GM12878 (cell line): ENCODE data around the gene SYNPR. TPM values are rescaled to one million over a fixed set of nuclear protein-coding genes. Genes with fewer than 3 reads are reported as not detected.

Source experiments
- ATAC-seq: fragments of 200-7000 bp; cut with Tn5 transposase; 3 replicates; pipeline ENCODE4 v1.9.1; 2020; ENCODE audit warnings: mild to moderate bottlenecking, moderate library complexity
- BruUV-seq: library from RNA; stranded (reverse); fragments of 400-500 nt; replicated peaks from 2 replicates; lab custom pipeline; 2021; lab: Mats Ljungman, UMichigan
- CTCF ChIA-PET: fragments of 300-600 bp; sonication (Branson Sonifier 250); formaldehyde crosslinking; extraction: SDS; loops from one replicate; lab custom pipeline; 2021; ENCODE audit warnings: inconsistent platforms; lab: Yijun Ruan, JAX
- POLR2A ChIA-PET: fragments of 350-600 bp; formaldehyde crosslinking; extraction: SDS; loops from one replicate; lab custom pipeline; 2021; ENCODE audit warnings: inconsistent platforms; lab: Charles Lee
- RAD21 ChIA-PET: fragments of 300-600 bp; sonication (Branson Sonifier 250); formaldehyde crosslinking; loops from one replicate; lab custom pipeline; 2023; ENCODE audit warnings: antibody characterized with exemption; ENCODE audit not compliant: unreplicated experiment; lab: Charles Lee
- SMC1A ChIA-PET: fragments of 300-600 bp; sonication (Branson Sonifier 250); formaldehyde crosslinking; loops from one replicate; lab custom pipeline; 2023; ENCODE audit not compliant: unreplicated experiment, uncharacterized antibody; lab: Charles Lee
- DNase-seq: peaks from one replicate; pipeline ENCODE4 v3.0.0-alpha.2; 2011; ENCODE audit warnings: low read depth, low spot score
- FAIRE-seq: peaks from 3 replicates; lab custom pipeline; 2011; peaks lifted over from hg19 to GRCh38; lab: Jason Lieb, UNC
- H2AFZ ChIP-seq: 2 replicates; pipeline ENCODE4 v1.6.0; 2011; ENCODE audit warnings: low read depth, low read length, control low read depth; ENCODE audit not compliant: control insufficient read depth
- H3K27ac ChIP-seq: 2 replicates; pipeline ENCODE4 v1.5.1; 2011; ENCODE audit warnings: control low read depth; ENCODE audit not compliant: control insufficient read depth, insufficient read depth
- H3K27me3 ChIP-seq, 2 experiments: replicated peaks in 1 of 2; 2 replicates each; pipeline versions ENCODE4 v1.6.0 to v1.6.1; 2011; ENCODE audit warnings: low read length in 1 of 2; ENCODE audit not compliant: control insufficient read depth in 2 of 2, insufficient read depth in 2 of 2
- H3K36me3 ChIP-seq, 2 experiments: 2 replicates each; pipeline ENCODE4 v1.5.1; 2011; ENCODE audit warnings: low read length in 1 of 2; ENCODE audit not compliant: control insufficient read depth in 2 of 2, insufficient read depth in 2 of 2
- H3K4me1 ChIP-seq: 2 replicates; pipeline ENCODE4 v1.6.1; 2011; ENCODE audit warnings: mild to moderate bottlenecking, low read length, moderate library complexity, mixed read lengths; ENCODE audit not compliant: control insufficient read depth, insufficient read depth
- H3K4me2 ChIP-seq: 2 replicates; pipeline ENCODE4 v1.6.0; 2011; ENCODE audit warnings: control low read depth; ENCODE audit not compliant: control insufficient read depth, insufficient read depth
- H3K4me3 ChIP-seq: fragments of 200-600 bp; sonication (generic); 2 replicates; pipeline ENCODE4 v1.5.1; 2016
- H3K79me2 ChIP-seq: 2 replicates; pipeline ENCODE4 v1.6.0; 2011; ENCODE audit warnings: low read length; ENCODE audit not compliant: control insufficient read depth, insufficient read depth
- H3K9ac ChIP-seq: 2 replicates; pipeline ENCODE4 v1.8.0; 2011; ENCODE audit warnings: low read length, control low read depth, mixed read lengths; ENCODE audit not compliant: control insufficient read depth, insufficient read depth
- H3K9me3 ChIP-seq: replicated peaks from 3 replicates; pipeline ENCODE4 v1.5.1; 2011; ENCODE audit warnings: mild to moderate bottlenecking, low read length; ENCODE audit not compliant: control insufficient read depth, insufficient read depth
- H4K20me1 ChIP-seq: 2 replicates; pipeline ENCODE4 v1.6.0; 2011; ENCODE audit not compliant: control insufficient read depth, insufficient read depth
- CUX1 ChIP-seq: IDR thresholded peaks from 2 replicates; pipeline ENCODE4 v1.6.1; 2012; ENCODE audit warnings: improper control_type of control experiment, low read depth, low read length; ENCODE audit not compliant: insufficient replicate concordance
- WGBS: methylation state at CpG from one replicate; pipeline ENCODE4 v1.1.6; 2016; ENCODE audit warnings: low lambda C conversion rate; ENCODE audit not compliant: insufficient replicate concordance, insufficient coverage; ENCODE audit errors: missing lambda C conversion rate; 5-methylcytosine and 5-hydroxymethylcytosine counted together
- in situ Hi-C: fragments of 300-500 bp; cut with MboI; formaldehyde crosslinking; loops from 9 replicates; pipeline ENCODE4 v1.14.3; 2018; ENCODE audit warnings: mixed read lengths
- intact Hi-C: fragments of 100-400 bp; cut with micrococcal nuclease; formaldehyde crosslinking; loops from one replicate; pipeline ENCODE4 v1.14.2; 2022; ENCODE audit not compliant: unreplicated experiment
- polyA plus RNA-seq, 11 experiments: library from polyadenylated mRNA; depleted of rRNA in 4 of 11; unstranded in 6 of 11; stranded (reverse) in 5 of 11; fragments of >200 nt; fragmentation: Nextera tagmentation in 4 of 11; fragmentation: Illumina TruSeq in 1 of 11; extraction: Ambion mirVana in 4 of 11; extraction: Trizol in 1 of 11; gene quantifications; 1 replicate in 1 of 11; 2 replicates in 10 of 11; pipeline versions ENCODE4 v1.2.1 to v1.2.3, GENCODE V29; 2011 to 2016; ENCODE audit warnings: inconsistent platforms in 2 of 11, missing spikeins in 2 of 11, low read depth in 1 of 11
- total RNA-seq, 4 experiments: library from RNA; depleted of rRNA in 3 of 4; stranded (reverse); fragments of >200 nt in 3 of 4; fragmentation: Illumina TruSeq in 1 of 4; extraction: Trizol in 1 of 4; gene quantifications; 2 replicates each; pipeline versions ENCODE4 v1.2.1 to v1.2.3, GENCODE V29; 2013 to 2021

The SYNPR gene
- total and polyA plus RNA-seq, 10 of the 15 experiments (the other 5 are each of a cell fraction or from before 2014, with no cell fraction given) = not detected

DNA sequence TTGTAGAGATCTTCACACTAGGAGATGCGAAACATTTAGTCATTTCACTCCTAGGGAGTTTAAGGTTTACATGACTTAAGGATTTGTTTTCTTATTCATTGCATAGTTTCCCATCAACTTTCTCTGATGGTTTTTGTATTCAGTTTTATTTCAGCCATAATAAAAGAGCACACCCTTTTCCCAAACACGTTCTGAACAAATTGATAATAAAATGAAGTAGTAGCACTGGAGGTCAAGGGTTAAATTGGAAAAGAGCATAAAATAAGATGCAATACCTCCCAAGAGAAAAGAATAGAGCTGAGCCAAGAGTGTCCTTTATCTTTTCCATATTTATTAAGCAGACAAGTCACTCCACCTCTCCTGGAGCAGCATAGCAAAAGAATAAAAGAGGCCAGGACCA, 104.9 kb downstream of the SYNPR start:
- 3% methylated on average over 2 of the region's 2 CpGs for WGBS
- DNase-seq = no peak
- ChIA-PET SMC1A (no interaction called here), CTCF (no interaction called here), RAD21 (no interaction called here), POLR2A (no interaction called here)
- no peak for FAIRE-seq
- in situ Hi-C loops = no loop called here
- Histone ChIP-seq H3K4me1 (no peaks in the 10 kb centered on the region), H3K9ac (no peak overlapping the region), H3K27me3 (peaks cover 0 to 2% of the 10 kb centered on the region in 2 experiments; a peak in 1 of 4 replicates), H3K27ac (no peak overlapping the region), H3K9me3 (no peaks in the 10 kb centered on the region), H3K79me2 (no peaks in the 10 kb centered on the region), H2AFZ (no peak overlapping the region), H3K4me2 (no peak overlapping the region), H3K4me3 (no peak overlapping the region), H3K36me3 (no peaks in the 10 kb centered on the region), H4K20me1 (no peaks in the 10 kb centered on the region)
- no peak for ATAC-seq
- no peak for TF ChIP-seq CUX1
- intact Hi-C loops = no loop called here
- BruUV-seq = no TSS peak
